Panc1 (cell line): ENCODE results near the gene HYCC2. TPM values are rescaled to one million over a fixed set of nuclear protein-coding genes. Genes with fewer than 3 reads are reported as not detected.

Source experiments
- ATAC-seq: fragments of 200-7000 bp; cut with Tn5 transposase; 2 replicates; pipeline ENCODE4 v1.9.1; 2020; ENCODE audit warnings: mild to moderate bottlenecking, moderate library complexity
- BruUV-seq: library from RNA; stranded (reverse); fragments of 400-500 nt; replicated peaks from 2 replicates; lab custom pipeline; 2021; lab: Mats Ljungman, UMichigan
- CTCF ChIA-PET: fragments of 300-600 bp; sonication (Branson Sonifier 250); formaldehyde crosslinking; loops from one replicate; lab custom pipeline; 2022; ENCODE audit warnings: antibody characterized with exemption; lab: Charles Lee
- POLR2A ChIA-PET: fragments of 300-600 bp; sonication (Branson Sonifier 250); formaldehyde crosslinking; loops from one replicate; lab custom pipeline; 2022; ENCODE audit warnings: antibody characterized with exemption; lab: Charles Lee
- DNase-seq: peaks from one replicate; pipeline ENCODE4 v3.0.0-alpha.2; 2010; ENCODE audit warnings: low read depth, low spot score
- H3K27ac ChIP-seq: 2 replicates; pipeline ENCODE4 v1.5.1; 2011; ENCODE audit warnings: mild to moderate bottlenecking, low read length, inconsistent platforms
- H3K27me3 ChIP-seq: fragments of 200-500 bp; sonication (Bioruptor generic); 2 replicates; pipeline ENCODE4 v1.6.0; 2014; ENCODE audit warnings: low read length, inconsistent platforms; ENCODE audit not compliant: control insufficient read depth, insufficient read depth
- H3K36me3 ChIP-seq: fragments of 200-500 bp; sonication (Bioruptor generic); 2 replicates; pipeline ENCODE4 v1.5.1; 2014; ENCODE audit warnings: inconsistent platforms, mild to moderate bottlenecking, low read length, moderate library complexity; ENCODE audit not compliant: control insufficient read depth, insufficient read depth
- H3K4me1 ChIP-seq: 2 replicates; pipeline ENCODE4 v1.5.1; 2011; ENCODE audit warnings: inconsistent platforms, mild to moderate bottlenecking, low read length, moderate library complexity; ENCODE audit not compliant: control insufficient read depth, insufficient read depth
- H3K4me3 ChIP-seq, 2 experiments: 2 replicates each; pipeline ENCODE4 v1.5.1; 2011 to 2012; ENCODE audit warnings: low read depth in 2 of 2, low read length in 2 of 2, mild to moderate bottlenecking in 2 of 2, inconsistent platforms in 1 of 2, moderate library complexity in 1 of 2
- H3K9me3 ChIP-seq: fragments of 200-500 bp; sonication (Bioruptor generic); 2 replicates; pipeline ENCODE4 v1.5.1; 2014; ENCODE audit warnings: low read depth, mild to moderate bottlenecking, inconsistent platforms, low read length, moderate library complexity; ENCODE audit not compliant: control insufficient read depth, insufficient read depth
- POLR2AphosphoS5 ChIP-seq: IDR thresholded peaks from 2 replicates; pipeline ENCODE4 v1.6.1; 2012; ENCODE audit warnings: mild to moderate bottlenecking, low read depth, low read length, moderate library complexity
- SIN3A ChIP-seq: IDR thresholded peaks from 2 replicates; pipeline ENCODE4 v1.6.1; 2012; ENCODE audit warnings: low read depth, mild to moderate bottlenecking, low read length, moderate library complexity, borderline replicate concordance; ENCODE audit not compliant: insufficient read depth
- TCF7L2 ChIP-seq: IDR thresholded peaks from 2 replicates; pipeline ENCODE4 v1.6.1; 2011; ENCODE audit warnings: mild to moderate bottlenecking, low read depth, low read length, inconsistent platforms
- in situ Hi-C: cut with HindIII; loops from 2 replicates; pipeline ENCODE4 v1.10.0; 2016; ENCODE audit warnings: low sequenced_read_pairs, low pct_unique_long_range_greater_than_20kb
- intact Hi-C: fragments of 100-400 bp; cut with micrococcal nuclease; formaldehyde crosslinking; loops from one replicate; pipeline ENCODE4 v1.10.0; 2022; ENCODE audit not compliant: unreplicated experiment
- total RNA-seq: library from RNA; stranded (reverse); gene quantifications from one replicate; pipeline ENCODE4 v1.2.1, GENCODE V29; 2021; ENCODE audit not compliant: unreplicated experiment
- TF ChIP-seq, protein P1 (sequence below): fragments of 450-650 bp; IDR thresholded peaks from 2 replicates; pipeline ENCODE4 v1.5.1; 2017; ENCODE audit warnings: mild to moderate bottlenecking
- TF ChIP-seq, protein P2 (sequence below), 2 experiments: IDR thresholded peaks; 2 replicates each; pipeline ENCODE4 v1.6.1; 2011 to 2012; ENCODE audit warnings: low read depth in 2 of 2, control low read depth in 1 of 2, low read length in 1 of 2, mild to moderate bottlenecking in 1 of 2, moderate library complexity in 1 of 2; ENCODE audit not compliant: insufficient read depth in 1 of 2

Gene HYCC2
- total RNA-seq, 1 experiment from 2014 or later = 12.0 TPM

DNA sequence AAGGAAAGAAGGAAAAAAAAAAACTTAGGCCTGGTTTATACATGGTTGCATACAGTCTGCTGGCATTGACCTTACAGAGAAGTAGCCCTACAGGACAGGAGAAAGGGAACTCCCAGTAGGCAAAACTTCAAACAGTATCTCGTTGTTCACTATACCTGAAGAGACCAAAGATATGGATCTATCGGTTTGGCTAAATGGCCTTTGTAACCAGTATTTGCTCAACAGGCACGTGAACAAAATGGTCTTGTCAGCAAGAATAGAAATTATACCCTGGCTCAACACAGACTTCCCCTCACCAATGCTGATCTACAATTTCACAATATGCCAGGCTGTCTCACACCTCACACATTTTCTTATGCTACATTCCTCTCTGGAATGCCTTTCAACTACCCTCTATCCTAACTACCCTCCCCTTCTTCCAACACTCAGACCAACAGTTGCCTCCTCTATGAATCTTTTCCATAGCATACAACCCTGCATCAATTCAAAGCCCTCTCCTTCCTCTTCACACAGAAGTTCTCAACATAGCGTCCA lies 13.7 kb downstream of the HYCC2 start:
- Histone ChIP-seq H3K27ac (no peak overlapping the region), H3K4me3 (no peak overlapping the region), H3K36me3 (no peaks in the 10 kb centered on the region), H3K9me3 (no peaks in the 10 kb centered on the region), H3K27me3 (no peaks in the 10 kb centered on the region), H3K4me1 (no peaks in the 10 kb centered on the region)
- no TSS peak for BruUV-seq
- DNase-seq (no peak), ATAC-seq (no peak)
- CTCF ChIA-PET = no interaction called here
- TF ChIP-seq, protein P1, sequence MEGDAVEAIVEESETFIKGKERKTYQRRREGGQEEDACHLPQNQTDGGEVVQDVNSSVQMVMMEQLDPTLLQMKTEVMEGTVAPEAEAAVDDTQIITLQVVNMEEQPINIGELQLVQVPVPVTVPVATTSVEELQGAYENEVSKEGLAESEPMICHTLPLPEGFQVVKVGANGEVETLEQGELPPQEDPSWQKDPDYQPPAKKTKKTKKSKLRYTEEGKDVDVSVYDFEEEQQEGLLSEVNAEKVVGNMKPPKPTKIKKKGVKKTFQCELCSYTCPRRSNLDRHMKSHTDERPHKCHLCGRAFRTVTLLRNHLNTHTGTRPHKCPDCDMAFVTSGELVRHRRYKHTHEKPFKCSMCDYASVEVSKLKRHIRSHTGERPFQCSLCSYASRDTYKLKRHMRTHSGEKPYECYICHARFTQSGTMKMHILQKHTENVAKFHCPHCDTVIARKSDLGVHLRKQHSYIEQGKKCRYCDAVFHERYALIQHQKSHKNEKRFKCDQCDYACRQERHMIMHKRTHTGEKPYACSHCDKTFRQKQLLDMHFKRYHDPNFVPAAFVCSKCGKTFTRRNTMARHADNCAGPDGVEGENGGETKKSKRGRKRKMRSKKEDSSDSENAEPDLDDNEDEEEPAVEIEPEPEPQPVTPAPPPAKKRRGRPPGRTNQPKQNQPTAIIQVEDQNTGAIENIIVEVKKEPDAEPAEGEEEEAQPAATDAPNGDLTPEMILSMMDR = no peak
- TF ChIP-seq SIN3A = no peak
- no peak for TF ChIP-seq TCF7L2
- TF ChIP-seq, protein P2, sequence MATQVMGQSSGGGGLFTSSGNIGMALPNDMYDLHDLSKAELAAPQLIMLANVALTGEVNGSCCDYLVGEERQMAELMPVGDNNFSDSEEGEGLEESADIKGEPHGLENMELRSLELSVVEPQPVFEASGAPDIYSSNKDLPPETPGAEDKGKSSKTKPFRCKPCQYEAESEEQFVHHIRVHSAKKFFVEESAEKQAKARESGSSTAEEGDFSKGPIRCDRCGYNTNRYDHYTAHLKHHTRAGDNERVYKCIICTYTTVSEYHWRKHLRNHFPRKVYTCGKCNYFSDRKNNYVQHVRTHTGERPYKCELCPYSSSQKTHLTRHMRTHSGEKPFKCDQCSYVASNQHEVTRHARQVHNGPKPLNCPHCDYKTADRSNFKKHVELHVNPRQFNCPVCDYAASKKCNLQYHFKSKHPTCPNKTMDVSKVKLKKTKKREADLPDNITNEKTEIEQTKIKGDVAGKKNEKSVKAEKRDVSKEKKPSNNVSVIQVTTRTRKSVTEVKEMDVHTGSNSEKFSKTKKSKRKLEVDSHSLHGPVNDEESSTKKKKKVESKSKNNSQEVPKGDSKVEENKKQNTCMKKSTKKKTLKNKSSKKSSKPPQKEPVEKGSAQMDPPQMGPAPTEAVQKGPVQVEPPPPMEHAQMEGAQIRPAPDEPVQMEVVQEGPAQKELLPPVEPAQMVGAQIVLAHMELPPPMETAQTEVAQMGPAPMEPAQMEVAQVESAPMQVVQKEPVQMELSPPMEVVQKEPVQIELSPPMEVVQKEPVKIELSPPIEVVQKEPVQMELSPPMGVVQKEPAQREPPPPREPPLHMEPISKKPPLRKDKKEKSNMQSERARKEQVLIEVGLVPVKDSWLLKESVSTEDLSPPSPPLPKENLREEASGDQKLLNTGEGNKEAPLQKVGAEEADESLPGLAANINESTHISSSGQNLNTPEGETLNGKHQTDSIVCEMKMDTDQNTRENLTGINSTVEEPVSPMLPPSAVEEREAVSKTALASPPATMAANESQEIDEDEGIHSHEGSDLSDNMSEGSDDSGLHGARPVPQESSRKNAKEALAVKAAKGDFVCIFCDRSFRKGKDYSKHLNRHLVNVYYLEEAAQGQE (IDR thresholded peaks at IDR 0.05; ENCODE audit: insufficient read depth in 1 of 2, low read depth in 2 of 2, low read length in 1 of 2) = no peak
- TF ChIP-seq POLR2AphosphoS5 = no peak
- in situ Hi-C loops (no loop called here), intact Hi-C loops (no loop called here)
- POLR2A ChIA-PET = interaction anchor here (0.7 kb wide), 1 partner anchor 86 kb away, joined by 3 read pairs; no protein-coding TSS in a partner anchor

DNA sequence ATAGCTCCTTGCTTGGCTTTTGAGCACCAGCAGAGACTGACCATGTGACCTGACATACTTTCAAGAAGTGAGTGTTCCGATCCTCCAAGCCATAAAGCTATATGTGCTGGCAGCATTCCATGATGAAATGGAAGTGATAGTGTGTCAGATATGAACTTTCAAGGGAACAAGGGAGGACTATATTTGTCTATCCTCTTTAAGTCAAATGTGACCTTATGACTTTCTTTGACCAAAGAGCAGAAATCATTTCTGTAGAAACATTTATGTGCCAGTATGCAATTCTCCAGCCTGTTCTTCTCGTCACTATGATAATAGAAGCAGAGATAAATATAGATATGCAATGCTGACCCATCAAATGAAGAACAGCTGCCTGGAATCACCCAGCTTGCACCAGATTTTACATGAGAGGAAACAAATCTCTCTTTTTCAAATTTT lies 14.4 kb downstream of the HYCC2 start:
- ChIA-PET POLR2A (interaction anchor here (0.7 kb wide), 1 partner anchor 85 kb away, joined by 3 read pairs; no protein-coding TSS in a partner anchor), CTCF (no interaction called here)
- Histone ChIP-seq H3K9me3 (no peaks in the 10 kb centered on the region), H3K27ac (no peak overlapping the region), H3K4me3 (no peak overlapping the region), H3K27me3 (no peaks in the 10 kb centered on the region), H3K36me3 (no peaks in the 10 kb centered on the region), H3K4me1 (no peaks in the 10 kb centered on the region)
- intact Hi-C loops = no loop called here
- DNase-seq (no peak), ATAC-seq (no peak)
- TF ChIP-seq SIN3A = no peak
- TF ChIP-seq, protein P2 (IDR thresholded peaks at IDR 0.05; ENCODE audit: insufficient read depth in 1 of 2, low read depth in 2 of 2, low read length in 1 of 2) = no peak
- no peak for TF ChIP-seq TCF7L2
- TF ChIP-seq, protein P1 = no peak
- no peak for TF ChIP-seq POLR2AphosphoS5
- no TSS peak for BruUV-seq
- in situ Hi-C loops = no loop called here
